Hepatic stellate cell (primary cell): ENCODE results near the gene OR8D2.
"Not testable (repeated sequence)": the region's sequence is repeated elsewhere in the genome, so short reads cannot be mapped to it uniquely, and the experiment has no call there.

Experiments
- DNase-seq: peaks from one replicate; pipeline ENCODE4 v3.0.0; 2011; ENCODE audit warnings: low spot score

Gene OR8D2

GRCh38 chr11:124285610-124286344, 34.2 kb downstream of the OR8D2 start:
- no peak for DNase-seq

DNA sequence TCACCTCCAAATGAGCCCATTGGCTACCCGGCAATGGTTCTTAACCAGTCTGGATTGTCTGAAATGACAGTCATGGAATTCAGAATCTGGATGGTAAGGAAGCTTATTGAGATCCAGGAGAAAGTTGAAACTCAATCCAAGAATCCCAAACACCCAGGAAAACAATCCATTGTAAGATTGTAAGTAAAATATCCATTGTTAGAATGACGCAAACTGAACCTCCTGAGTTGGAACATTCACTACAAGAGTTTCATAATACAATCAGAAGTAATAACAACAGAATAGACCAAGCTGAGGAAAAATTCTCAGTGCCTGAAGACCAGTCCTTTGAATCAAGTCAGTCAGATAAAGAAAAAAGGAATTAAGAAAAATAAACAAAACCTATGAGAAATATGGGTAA, 41.7 kb downstream of the OR8D2 start:
- no peak for DNase-seq

GRCh38 chr11:124277804-124278203, 42.2 kb downstream of the OR8D2 start:
- no peak for DNase-seq

GRCh38 chr11:124277207-124277606, 42.8 kb downstream of the OR8D2 start:
- no peak for DNase-seq

DNA sequence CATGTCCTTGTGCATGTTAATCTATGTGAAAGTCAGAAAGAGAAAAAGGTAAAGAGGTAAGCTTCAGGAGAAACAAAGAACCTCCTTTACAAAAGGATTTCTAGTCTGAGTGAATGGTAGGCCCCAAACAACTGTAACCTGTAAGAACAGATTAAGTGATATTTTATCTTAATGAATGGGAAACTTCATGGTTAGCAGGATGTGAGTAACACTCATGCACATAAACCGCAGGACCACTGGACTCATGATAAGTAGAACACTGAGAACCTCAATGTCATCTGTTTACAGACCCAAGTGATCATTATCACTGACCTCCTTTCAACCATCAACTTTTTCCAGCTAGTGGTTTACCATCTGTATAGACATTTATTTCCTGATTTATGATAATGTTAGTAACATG, 43.9 kb downstream of the OR8D2 start:
- no peak for DNase-seq

DNA sequence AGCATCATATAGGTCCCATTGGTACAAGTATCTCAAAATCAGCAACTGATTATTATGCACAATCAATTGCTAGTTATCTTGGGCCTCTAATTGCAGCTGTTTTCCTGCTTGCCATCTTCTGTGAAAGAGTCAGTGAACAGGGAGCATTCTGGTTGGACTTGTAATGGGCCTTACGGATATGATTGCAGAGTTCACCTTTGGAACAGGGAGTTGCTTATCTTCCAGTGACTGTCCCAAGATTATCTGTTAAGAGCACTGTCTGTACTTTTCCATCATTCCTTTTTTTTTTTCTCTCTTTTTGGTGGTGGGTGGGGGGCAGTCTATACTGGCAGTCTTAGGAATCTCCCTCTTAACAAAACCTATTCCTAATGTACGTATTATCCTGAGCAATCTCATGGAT, 46.0 kb downstream of the OR8D2 start:
- no peak for DNase-seq

DNA sequence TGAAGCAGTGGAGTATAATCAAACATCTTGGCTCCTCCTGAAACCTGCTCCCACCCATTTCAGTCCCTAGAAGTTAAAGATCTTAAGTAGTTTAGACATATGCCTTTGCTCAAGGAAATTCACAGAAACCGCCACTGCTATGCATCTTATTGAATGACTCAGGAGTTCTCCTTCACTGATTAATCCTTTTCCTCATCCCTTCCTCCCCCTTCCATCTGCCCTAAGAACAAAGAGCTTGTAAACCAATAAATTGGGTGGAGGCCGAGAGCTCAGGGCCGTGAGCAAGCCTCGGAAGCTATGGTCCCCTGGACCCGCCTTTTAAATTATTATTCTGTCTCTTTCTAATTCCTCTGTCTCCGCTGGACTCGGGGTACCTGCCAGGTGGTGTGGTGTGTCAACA, 49.1 kb downstream of the OR8D2 start:
- not testable (repeated sequence) for DNase-seq
